ENCODE measurements around the gene MAP7D3.

The MAP7D3 gene

DNA sequence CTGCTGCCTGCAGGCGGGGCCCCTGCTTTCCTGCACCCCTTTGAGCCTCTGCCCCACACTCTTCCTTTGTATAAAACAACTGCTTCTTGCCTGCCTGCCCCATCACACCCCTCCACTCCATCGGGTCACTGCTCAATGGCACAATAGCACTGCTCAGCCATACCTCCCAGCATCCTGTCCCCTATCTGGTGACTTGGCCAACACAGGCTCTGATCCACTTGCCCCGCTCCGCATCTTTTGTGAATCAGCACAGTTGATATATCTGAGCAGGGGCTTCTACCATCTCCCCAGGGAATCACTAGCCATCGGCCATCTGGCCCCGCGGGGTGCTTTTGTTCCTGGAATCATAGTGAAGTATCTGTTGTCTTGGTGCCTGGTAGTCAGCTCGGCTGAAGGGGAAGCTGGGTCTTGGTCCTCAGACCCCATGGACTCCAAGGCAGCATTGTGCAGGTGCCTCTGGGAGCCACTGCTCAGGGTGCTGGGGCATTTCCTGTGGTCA, 45.3 kb downstream of the MAP7D3 start:
- DNase-seq (ENCODE audit: low spot score): no peak

DNA sequence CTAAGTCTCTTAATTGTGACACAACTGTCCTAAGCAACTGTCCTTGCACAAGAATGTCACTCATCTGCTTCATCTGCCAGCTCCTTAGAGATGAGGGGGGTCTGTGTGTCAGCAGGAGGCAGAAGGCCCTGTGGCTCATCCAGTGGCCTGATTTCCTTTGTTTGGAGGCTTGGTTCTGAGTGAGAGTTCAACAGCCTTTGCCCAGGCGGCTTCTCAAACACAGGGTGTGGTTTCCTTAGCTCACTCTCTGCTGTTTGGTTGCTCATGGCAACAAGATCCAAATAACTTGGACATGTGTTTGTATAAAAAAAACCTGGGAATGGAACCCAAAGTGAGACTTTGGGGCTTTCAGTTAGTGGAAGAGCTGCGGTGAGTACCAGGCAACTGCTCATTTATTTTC, 46.6 kb downstream of the MAP7D3 start:
- no peak for DNase-seq (ENCODE audit: low spot score)

- DNase-seq (ENCODE audit: low spot score): no peak
Measured at GRCh38 chrX:136203951-136204350, 47.2 kb downstream of the MAP7D3 start.

DNA sequence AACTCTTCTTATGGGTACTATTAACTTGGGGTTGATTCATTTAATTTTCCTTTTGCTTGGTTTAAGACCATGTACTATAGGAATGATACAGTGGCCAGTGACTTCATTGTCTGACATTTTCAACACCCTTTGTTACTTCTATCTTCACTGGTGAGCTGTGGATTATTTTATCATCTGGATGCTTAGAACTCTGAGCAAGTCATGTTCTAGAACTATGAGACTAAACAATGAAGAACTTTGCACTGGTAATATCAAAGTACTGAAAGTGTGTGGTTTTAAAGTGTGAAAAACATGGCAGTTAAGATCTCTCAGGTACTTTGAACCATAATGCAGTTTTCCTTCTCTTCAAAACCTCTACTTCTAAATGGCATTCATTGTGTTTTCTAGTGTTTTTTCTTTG, 47.8 kb downstream of the MAP7D3 start:
- DNase-seq (ENCODE audit: low spot score): no peak

GRCh38 chrX:136202889-136203288, 48.3 kb downstream of the MAP7D3 start:
- DNase-seq (ENCODE audit: low spot score): no peak

DNA sequence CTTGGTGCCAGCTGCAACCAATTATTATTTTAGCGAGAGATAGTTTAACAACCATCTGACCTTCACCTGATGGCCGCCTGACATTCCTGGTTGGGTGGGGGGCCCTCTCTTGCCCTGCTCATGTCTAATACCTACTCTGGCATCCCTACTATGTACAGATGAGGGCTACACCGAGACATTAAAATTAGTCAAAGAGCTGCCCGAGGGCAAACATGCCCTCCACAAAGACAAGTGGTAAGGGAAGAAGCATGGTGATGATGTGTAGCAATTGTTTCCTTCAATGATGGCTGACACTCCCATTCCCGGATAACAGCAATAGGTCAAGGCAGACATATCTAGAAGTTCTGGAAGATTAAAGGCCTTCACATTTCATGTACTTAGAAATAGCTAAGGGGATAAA, 49.6 kb downstream of the MAP7D3 start:
- DNase-seq (ENCODE audit: low spot score): no peak

DNA sequence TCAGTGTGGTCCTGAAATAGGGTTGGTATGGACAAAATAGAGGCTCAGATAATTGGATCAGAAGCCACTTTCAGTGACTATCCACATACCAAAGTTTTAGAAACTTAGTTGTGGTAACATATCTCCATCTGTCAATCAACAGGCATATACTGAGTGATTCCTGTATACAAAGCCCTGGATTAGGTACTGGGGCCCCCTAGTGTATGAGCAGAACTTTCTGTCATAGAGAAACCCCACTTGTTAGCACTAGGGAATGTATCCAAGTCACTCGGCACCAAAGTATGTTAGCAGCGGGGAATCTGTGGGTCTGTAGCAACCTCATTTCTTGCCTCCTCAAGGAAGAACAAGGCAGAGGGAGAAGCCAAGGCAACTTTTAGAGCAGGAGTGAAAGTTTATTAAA, 50.7 kb downstream of the MAP7D3 start:
- DNase-seq (ENCODE audit: low spot score): peak; percentile 3

GRCh38 chrX:136199365-136199764, 51.8 kb downstream of the MAP7D3 start:
- no peak for DNase-seq (ENCODE audit: low spot score)

DNA sequence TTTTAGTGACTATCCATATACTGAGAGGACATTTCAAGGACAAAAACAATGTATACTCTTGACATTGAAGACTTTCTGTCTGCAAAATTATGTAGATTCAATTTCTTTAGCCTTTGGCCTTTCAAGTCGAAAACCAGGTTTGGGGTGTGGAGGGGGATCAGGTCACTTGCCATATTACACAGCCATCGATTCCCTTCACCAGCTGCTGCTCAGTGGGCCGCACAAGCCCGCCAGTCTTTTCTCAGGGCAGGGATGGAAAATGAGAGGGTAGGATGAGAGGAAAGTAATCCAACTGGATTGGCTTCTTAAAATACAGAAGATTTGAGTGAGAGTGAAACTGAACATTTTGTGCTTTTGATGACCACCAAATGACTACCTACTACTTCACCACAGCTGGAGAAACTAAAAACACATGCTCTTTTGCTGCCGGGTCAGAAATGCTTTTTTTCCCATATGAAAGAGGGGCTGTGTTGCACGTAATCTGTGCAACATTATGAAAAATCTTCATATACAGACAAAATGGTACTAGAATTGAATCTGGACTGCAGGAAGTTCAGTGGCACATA, 52.4 kb downstream of the MAP7D3 start:
- DNase-seq (ENCODE audit: low spot score): no peak

DNA sequence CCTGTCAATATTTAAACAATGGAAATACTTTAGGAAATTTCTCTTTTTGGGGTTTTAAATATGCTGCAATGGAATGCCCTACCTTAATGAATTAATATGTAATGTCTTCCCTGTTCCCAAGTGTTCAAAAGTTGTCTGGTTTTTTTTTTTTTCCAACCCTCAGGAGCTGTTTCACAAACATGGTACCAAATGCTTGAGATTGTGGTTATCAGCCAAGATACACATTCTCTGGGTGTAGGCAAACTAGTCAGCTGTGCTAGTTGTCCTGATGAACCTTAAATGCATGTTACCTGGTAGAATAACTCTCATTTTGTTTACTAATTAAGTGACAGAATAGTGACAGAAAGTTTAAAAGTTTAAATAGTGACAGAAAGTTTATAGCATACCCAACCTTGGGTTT, 53.2 kb downstream of the MAP7D3 start:
- no peak for DNase-seq (ENCODE audit: low spot score)

DNA sequence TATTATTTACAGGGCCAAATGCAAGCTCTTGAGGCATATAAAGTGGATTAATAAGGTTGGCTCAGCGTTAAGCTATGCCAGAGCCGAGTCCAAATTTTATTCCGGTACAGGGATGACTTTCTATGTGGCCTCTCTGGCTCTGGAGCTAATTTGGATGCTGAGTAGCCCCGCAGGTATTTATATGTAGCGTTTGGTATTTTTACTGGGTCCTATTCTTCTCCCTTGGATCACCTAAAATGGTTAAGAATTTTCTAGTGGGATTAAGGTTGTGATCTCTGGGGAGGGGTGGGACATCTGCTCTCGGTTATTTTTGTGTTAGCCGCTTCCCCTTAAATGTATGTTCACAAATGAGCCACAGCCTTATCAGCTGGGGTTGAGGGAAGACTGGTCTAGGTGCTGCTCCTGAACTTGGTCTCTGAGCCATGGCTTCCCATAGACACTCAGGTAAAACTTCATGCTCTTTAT, 54.5 kb downstream of the MAP7D3 start:
- DNase-seq (ENCODE audit: low spot score): no peak

DNA sequence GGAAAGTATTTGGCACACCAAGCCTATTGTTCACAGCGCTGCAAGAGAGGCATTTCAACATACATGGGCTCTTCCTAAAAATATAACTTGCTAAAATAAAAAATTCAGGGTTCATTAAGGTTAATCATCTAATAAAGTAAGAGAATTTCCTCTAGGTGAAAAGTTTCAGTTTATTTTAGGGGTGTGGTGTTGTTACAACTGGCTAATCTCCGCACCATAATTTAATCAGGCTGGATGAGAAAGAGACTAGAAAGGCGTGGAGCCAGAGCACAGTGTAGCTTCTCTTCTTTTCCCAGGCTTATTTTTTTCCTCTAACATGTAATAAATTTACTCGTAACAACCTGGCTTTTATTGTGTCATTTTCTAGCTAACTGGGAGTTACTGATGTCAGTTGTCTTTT, 56.0 kb downstream of the MAP7D3 start:
- no peak for DNase-seq (ENCODE audit: low spot score)

- no peak for DNase-seq (ENCODE audit: low spot score)
Measured at GRCh38 chrX:136194536-136194935, 56.7 kb downstream of the MAP7D3 start.

GRCh38 chrX:136193771-136194170, 57.4 kb downstream of the MAP7D3 start:
- no peak for DNase-seq (ENCODE audit: low spot score)

GRCh38 chrX:136192839-136193414, 58.3 kb downstream of the MAP7D3 start:
- DNase-seq (ENCODE audit: low spot score): no peak

GRCh38 chrX:136192135-136192534, 59.1 kb downstream of the MAP7D3 start:
- no peak for DNase-seq (ENCODE audit: low spot score)

GRCh38 chrX:136191171-136191570, 60.0 kb downstream of the MAP7D3 start:
- DNase-seq (ENCODE audit: low spot score): no peak

- DNase-seq (ENCODE audit: low spot score): no peak
Measured at GRCh38 chrX:136190038-136190713, 61.0 kb downstream of the MAP7D3 start.

DNA sequence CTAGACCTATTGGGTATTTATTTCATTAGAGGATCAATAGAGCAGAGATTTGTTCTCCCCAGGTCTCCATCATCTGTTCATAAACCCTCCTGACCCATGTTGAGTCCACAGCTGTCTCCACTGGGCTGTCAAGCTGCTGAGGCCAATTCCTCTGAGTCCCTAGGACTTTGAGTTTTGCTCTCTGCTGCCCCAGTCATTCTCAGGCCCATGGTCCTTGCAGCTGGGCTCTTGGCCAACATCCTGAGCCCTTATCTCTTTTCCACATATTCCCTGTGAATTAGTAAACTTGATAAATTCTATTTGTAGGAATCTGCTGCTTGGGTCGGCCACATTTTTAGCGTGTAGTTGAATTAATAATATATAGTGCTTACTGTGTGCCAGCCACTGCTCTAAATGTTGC, 62.0 kb downstream of the MAP7D3 start:
- no peak for DNase-seq (ENCODE audit: low spot score)

GRCh38 chrX:136186023-136186413, 65.2 kb downstream of the MAP7D3 start:
- DNase-seq (ENCODE audit: low spot score): no peak

GRCh38 chrX:136185401-136186022, 65.7 kb downstream of the MAP7D3 start:
- DNase-seq (ENCODE audit: low spot score): no peak

- no peak for DNase-seq (ENCODE audit: low spot score)
Measured at GRCh38 chrX:136183917-136184316, 67.3 kb downstream of the MAP7D3 start.

DNA sequence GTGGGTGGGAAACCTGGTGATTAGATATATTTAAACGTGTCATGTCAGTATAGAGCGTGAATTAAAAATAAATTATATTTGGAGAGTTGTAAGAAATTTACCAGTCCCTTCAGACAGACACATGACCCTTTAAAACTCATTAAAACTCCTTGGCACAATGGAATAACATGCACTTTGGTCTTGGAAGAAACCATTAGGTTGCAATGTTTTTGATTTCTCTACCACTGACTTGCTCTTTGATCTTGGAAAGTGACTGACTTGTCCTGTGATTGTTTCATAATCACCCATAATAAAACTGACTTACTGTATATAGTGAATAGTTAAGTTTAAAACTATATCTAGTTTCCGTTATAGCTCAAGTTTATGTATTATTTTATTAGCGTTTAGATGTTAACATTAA, 68.0 kb downstream of the MAP7D3 start:
- DNase-seq (ENCODE audit: low spot score): no peak

Data from germinal center (tissue), 1 donor.